Skeletal muscle cell (primary cell): ENCODE results near the gene MYO18A.
A peak's percentile ranks its signal among the peaks of the same experiment; 100 is the strongest.

Source experiments
- DNase-seq: peaks from one replicate; pipeline ENCODE4 v3.0.0-alpha.2; 2010; ENCODE audit warnings: low read depth
- H3K4me3 ChIP-seq: 2 replicates; pipeline ENCODE4 v1.5.1; 2011; ENCODE audit warnings: low read depth, mild to moderate bottlenecking, control low read depth, low read length, moderate library complexity

MYO18A gene

DNA sequence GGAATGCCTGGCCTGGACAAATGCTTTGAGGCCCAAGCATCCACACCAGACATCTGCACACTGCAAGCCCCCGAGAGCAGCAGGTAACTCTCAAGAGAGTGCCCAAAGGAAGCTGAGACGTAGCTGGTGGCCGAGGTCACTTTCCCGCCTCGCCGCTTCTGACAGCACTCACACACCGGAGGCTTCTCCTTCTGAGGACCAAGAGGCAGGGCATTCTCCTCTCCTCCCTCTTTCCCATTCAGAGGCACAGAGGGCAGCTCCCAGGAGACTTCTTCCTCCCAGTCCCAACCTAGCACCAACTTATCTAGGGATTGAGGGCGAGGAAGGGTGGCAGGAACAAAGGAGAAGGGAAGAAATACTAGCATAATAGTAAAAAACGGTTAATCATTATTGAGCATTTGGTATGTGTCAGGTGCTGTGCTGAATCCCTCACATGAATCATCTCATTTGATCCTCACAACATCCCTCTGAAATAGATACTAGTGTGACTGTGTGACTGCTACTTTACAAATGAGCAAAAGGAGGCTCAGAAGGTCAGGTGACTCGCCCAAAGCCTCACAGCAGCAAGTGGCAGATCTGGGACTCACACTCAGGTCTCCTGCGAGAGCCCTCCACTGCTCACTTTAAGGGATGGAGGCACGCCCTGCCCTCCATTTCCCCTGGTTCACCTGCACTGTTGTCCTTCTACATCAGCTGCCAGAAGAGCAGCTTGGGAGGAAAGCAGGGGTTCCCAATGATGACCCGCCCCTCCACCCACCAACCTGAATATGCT, 41.8 kb downstream of the MYO18A start:
- DNase-seq, result no peak
- H3K4me3 ChIP-seq, result no peak overlapping the region

DNA sequence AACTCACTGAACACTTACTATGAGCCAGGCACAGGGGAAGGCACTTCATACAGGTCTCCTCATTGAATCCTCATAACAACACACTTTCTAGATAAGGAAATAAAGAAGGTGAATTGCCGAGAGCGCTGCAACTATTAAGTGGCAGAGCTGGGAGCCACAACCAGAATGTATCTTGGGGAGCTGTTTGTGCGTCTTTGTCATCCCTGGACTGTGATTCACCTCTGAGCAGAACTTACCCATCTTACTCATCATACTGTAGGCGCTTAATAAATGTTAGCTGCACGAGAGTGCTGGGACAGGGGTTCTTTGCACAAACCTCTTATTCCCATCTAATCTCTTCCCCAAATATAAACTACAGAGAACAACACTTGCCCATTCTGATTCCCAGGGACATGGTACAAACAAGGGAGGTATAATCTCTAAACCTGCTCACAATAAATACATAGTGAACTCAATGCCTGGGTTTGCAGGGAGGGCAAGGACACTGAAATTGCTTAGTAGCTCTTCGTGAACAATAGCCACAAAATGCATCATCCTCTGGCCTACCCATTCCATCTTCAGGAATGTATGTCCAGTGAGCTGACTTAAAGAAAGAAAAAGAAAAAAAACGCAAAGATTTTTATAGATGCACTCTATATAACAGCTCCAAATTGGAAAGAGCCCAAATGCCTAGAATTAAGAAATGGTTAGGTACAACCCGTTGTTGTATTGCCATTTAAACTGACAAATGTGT, 43.0 kb downstream of the MYO18A start:
- no peak overlapping the region for H3K4me3 ChIP-seq

DNA sequence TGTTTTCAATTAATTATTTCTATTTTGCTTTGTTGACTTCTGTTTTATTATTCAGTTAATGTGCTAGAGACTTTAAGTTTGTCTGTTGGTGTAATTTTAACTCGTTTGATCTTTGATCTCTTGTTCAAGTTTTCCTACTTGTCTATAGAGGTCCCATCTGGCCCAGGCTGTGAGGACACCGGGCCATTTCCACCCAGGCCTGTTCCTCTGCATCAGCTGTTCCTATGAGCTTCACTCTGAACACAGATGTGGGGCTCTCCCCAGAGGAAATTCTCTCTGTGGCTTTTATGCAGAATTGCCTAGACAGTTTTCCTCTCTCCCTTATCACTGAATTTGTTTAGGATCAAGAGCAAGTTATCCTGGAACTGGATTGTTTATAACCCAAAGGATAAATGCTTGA, 44.7 kb downstream of the MYO18A start:
- no peak for DNase-seq
- H3K4me3 ChIP-seq, result no peak overlapping the region

More for the DNA sequence above, 43.0 kb downstream of the MYO18A start:
- DNase-seq, result no peak

DNA sequence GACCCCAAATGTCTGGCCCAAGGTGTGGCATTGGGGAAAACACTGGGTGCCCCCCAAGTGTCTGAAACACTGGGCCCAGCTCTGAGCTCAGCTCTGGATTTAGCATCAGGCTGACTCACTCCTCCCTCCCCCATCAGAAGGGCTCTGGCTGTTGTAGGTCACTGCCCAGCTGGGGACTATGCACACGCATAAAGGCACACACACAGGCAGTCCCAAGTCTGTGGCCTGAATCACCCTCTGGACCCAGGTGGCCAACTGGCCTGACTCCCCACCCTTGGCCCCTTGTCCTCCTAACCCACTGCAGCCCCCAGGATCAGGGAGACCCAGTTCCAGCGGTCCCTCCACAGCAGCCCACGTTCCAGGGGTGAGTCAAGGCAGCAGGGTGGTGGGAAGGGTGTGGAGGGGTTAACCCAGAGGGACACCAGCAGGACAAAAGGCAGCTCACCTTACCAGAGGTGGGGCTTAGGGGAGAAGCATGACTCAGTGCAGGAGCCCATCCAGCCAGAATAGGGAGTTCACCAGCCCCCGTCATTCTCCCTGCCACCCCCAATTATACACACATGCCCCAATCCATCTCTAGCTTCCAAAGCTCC, 47.0 kb downstream of the MYO18A start:
- no peak overlapping the region for H3K4me3 ChIP-seq

DNA sequence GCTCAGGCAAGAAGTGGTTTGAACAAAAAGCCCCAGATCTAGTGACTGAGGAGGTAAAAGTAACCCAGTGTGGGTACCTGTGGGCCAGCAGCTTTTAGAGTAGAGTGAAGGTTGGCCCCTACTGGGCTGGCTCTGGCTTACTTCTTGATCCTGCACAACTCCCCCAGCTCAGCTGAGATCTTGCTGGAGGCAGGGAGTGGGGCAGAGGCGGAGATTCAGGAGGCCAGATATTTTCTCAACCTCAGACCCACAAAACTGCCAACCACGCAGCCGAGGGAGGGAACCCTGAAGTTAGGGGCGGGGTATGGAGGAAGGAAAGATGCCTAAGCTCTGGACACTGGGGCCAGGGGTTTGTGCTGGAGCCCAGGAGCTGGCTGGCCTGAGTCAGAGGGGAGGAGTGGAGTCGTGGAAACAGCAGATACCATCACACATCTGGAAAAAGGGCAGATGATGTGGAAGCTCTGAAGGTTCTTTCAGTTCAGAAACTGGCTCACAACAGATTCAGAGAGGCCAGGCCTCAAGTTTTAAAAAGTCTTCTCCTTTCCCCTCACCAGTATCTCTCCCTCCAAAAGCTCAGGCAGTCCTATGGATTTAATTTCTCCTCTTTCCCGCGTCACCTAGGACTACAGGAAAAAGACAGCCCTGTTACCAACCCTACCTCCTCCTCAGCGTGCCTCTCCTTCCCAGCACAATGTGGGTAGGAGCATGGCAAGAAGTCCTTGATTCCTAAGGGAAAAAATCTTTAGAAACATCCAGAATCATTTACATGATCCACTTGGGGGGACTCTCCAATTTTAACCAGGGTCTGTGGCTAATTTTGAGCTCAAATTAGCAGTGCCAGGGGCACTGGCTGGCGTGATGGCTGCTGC, 48.1 kb downstream of the MYO18A start:
- peak; percentile 59 for DNase-seq
- H3K4me3 ChIP-seq, result no peak overlapping the region

More for the DNA sequence above, 47.0 kb downstream of the MYO18A start:
- DNase-seq, result no peak

DNA sequence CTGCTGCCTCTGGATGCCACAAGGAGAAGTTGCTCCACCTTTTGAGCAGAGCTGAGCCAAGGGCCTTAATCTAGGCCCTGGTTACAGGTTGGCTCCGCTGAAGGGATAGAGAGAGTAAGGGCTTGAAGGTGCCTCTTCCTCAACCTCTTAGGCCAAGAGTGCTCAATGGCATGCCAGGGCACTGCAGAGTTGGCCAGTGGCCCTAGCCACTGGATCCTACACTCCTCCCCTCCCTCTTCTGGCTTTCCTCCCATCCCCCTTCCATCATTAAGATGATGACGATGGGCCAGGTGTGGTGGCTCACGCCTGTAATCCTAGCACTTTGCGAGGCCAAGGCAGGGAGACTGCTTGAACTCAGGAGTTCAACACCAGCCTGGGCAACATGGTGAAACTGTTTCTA, 50.5 kb downstream of the MYO18A start:
- no peak for DNase-seq
- H3K4me3 ChIP-seq, result no peak overlapping the region

DNA sequence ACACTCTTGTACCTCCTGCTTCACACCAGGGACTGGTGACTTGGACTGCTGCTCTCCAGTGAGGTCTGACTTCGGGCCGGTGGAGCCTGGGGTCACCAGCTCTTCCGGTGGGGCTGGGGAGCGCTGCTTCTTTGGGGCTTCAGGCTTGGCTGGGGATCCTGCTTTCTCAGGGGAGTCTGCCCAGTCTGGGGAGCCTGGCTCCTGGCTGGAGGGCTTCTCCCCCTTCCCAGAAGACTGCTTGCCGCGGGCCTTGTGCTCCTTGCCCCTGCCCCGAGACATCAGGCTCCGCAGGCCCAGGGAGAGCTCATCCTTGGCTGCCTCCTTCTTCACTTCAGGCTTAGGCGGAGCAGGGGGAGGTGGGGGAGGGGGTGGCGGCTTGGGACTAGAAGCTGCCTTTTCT, 52.4 kb downstream of the MYO18A start:
- no peak overlapping the region for H3K4me3 ChIP-seq
- DNase-seq, result no peak

DNA sequence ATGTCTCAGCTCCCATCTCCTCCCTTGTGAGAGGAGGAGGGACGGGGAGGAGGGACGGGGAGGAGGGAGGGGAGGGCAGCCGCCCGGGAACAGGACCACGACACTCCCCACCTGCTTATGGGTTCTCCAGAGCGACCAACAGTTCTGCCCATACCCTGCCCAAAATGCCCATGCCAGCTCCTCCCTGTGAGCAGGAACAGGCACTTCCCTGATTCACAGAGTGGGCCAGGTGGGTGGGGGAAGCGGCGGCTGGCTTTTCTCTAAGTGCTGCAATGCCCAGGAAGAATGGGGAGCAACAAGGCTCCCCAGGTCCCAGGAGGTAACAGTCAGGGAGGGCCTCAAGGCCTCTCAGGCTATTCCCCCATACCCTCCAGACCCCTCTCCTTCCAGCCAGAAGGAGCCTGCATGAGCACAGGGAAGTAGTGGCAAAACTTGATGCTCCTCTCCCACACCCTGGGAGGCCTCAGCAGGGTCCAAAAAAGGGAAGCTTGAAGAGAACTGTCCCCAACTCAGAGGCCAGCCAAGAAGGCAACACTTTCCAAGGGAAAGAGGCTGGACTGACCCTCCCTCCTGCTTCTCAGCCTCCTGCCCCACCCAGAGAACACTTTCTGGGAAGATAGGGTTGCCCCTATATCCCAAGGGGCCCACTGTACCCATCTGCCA, 53.8 kb downstream of the MYO18A start:
- DNase-seq, result no peak
- H3K4me3 ChIP-seq, result no peak overlapping the region

DNA sequence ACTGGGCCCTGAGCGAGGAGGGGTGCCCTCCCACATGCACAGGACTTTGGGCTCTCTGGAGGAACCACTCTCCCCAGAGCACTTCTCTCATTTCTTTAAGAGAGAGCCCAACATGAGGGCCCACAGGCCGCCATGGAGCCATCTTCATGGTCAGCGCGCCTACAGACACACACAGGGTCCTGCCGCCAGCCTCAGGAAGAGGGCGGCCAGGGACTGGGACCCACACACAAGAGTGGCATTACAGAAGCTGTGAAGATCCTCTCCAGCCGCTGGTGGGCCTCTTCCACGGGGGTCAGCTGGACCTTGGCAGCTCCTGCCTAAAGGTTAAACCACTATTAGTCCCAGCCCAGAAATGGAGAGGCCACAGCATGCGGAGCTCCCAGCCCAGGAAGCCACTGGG, 54.5 kb downstream of the MYO18A start:
- no peak for DNase-seq
- no peak overlapping the region for H3K4me3 ChIP-seq

DNA sequence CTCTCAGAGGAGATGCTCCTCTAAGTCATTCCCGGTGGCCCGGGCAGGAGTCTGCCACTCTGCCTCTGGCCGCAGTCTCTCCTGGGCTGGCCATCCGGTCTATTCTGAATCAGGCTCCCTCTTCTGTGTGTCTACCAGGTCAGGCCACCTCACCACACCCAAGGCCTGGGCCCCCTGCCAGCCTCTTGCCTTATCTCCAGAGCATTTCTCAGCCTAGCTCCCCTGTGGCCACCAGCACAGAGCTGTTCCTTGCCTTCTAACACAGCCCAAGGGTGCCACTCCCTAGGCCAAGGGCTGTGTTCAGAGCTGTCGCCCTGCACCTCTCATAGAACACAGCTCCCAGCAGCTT, 55.3 kb downstream of the MYO18A start:
- no peak overlapping the region for H3K4me3 ChIP-seq
- no peak for DNase-seq

DNA sequence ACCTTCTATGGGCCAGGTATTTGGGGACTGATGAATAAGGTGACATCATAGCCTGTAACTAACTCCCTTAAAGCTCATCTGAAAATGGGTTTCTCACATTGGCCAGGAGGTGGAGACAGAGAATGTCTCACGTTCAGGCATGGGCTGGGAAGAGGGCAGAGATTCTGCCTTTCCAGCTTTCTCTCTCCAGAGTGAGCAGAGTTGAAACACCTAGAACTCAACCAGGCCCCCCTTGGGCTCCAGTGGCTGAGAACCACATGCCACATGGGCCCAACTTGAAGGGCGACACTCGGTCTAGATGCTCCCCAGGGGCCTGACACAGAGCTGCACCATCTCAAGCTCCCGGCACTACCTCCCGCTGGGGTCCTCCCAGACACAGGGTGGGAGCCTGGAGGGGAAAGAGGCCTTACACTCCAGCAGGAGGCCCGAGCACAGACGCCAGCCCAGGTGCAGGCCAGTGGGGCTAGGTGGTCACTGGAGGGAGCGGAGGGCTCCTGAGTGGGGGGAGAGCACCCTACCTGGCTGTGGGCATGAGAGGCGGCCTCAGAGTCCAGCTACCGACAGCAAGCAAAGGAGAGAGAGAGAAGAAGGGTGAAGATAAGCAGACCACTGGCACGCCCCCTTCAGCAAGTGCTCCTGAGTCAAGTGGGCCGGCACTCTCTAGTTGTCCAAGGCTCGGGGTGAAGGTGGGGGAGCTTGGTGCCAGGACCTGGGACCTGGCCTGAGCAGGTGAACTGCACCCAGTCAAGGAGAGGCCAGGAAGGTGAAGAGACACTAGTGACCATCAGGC, 55.9 kb downstream of the MYO18A start:
- H3K4me3 ChIP-seq, result no peak overlapping the region
- DNase-seq, result no peak

DNA sequence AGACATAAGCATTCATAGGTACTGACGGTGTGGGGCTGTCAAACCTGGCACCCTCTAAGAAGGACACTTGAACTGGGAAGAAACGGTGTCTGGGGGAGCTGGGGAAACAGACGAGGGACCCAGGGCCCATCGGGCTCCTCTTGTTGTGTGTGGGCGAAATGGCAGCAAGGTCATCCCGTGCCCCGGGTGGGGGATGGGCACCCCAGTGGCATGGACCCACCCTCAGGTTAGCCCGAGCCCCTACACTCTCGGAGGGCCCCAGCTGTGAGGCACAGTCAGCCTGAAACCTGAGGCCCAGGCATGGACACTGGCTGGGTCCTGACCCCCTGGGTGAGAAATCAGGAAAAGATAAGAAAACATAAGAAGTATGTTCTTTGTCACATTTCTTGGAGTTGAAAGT, 57.1 kb downstream of the MYO18A start:
- H3K4me3 ChIP-seq, result no peak overlapping the region
- DNase-seq, result no peak

DNA sequence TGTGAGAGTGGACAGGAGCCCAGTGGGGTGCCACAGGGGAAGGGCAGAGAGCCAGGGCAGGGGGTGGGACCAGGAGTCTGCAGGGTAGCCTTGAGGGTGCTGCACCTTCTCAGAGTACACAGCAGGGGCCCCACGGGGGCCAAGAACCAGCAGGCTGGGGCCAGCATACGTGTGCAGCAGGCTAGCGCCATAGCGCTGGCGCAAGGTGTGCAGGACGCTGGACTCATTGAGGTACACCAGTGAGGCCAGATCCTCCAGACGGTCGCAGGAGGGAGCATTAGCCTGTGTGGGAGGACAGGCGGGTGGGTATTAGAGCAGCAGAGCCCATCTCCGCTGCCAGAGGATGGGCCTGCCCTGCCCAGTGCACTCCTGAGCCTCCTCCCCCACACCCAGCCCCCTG, 58.8 kb downstream of the MYO18A start:
- DNase-seq, result no peak
- no peak overlapping the region for H3K4me3 ChIP-seq

DNA sequence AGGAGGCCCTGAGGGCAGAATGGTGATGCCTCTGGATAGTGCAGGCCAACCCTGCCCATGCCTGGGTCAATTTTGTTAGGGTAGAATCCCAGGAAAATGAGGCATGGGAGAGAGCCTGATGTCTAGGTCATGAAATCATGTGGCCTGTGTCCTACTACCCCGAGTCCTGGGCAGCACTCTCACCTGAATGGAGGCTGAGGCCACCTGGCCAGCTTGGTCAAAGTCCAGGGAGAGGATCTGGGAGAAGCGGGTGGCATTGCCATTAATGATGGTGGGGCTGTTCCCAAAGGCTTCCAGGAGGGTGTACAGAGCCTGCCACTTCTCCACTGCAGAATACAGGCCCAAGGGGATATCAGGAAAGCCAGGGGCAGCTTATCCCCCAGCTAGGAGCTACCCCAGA, 59.8 kb downstream of the MYO18A start:
- no peak overlapping the region for H3K4me3 ChIP-seq
- no peak for DNase-seq

DNA sequence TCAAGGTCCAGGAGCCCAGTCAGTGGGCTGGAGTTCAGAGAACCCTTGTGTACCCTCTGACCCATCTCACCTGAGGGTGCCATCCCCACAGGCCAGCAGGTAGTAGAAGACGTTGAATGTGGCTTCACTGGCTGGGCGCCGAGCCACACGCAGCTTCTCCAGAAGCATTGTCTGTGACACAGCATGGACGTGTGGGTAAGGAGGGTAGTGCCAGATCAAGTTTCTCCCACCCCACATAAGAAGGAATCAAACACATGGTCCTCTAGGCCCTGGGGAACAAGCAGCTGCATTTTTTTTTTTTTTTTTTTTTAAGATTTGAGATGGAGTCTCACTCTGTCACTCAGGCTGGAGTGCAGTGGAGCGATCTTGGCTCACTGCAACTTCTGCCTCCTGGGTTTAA, 60.9 kb downstream of the MYO18A start:
- H3K4me3 ChIP-seq, result no peak overlapping the region
- DNase-seq, result no peak

DNA sequence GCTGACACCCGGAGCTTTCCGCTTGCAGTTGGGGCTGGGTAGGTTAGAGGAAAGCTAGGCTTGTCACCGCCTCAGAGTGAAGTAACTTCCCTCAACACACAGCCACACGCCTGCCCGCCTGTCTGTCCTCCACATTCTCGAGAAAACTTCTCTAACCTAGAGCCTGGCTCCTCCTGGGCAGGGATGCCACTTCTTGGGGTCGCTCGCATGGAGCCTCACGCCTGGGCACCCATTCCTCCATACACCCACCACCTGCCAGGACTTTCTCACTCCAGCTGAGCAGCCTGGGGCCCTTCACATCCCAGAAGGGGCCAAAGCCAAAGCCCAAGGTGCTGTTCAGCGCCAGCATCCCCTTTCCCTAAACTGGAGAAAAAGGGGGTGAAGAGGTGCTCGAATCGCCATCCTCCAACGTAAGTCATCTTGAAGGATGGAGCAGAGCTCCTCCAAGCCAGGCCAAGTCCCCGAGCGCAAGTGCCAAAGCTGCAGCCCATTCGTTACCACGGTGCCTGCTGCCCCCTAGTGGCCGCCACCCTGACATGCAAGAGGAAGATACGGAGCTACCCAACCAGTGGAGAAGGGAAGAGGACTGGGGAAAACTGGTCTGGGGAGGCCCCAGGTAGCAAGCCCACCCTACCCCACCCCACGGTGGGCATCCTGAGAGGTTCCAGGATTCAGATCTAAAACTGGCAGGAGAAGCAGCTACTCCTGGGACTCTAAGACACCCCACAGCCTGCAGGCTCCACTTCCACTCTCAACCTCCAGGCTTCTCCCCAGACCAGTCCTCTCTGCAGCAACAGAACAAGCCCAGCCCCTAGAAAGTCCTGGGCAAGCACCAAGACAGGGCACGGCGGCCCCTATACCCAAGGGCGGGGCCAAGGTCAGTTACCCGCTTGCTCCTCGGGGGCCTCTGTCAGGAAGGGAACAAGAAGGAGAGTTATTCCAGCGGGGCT, 63.1 kb downstream of the MYO18A start:
- DNase-seq, result no peak
- no peak overlapping the region for H3K4me3 ChIP-seq

DNA sequence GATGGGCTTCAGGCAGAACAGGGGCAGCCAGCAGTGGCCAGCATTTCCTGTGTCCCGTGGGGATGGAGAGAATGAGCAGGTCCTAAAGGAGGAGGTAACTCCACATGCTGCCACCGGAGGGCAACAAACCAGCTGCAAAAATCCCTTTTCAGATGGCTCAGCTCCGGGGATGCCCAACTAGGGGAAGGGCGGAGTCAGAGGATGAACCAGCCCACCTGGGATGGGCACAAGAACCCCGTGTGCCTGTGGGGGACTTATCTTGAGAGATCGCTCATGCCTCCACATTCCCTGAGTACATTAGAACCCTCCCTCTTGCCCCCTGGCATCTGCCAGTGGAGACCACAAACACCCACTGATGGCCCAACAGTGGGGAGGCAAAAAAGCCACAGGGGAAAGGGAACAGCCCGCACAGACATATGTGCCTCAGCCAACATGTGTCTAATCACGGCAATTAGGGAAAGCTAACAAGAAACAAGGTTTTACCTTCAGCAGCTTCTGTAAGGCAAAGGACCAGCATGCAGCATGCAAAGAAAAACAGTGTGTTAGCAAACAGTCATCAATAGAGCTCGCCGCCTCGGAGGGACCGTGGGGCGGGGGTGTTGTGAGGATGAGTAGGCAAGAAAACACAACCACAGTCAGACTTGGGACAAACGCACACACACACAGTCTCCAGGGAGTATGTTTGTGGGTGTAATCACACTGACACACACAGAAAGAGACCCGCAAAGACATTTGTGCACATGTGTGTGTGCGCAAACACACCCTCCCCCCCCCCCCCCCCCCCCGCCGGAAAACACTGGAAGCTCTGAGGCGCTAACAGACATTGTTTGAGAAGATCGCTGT, 64.0 kb downstream of the MYO18A start:
- no peak overlapping the region for H3K4me3 ChIP-seq
- DNase-seq, result no peak
